SK-N-SH treated with all-trans-retinoic acid at 6 μM for 48 hours (cell line): Measurements from ENCODE around the gene CNEP1R1.

ENCODE experiments used
- ATAC-seq: fragments of 200-7000 bp; cut with Tn5 transposase; 3 replicates; pipeline ENCODE4 v1.9.1; 2020; ENCODE audit warnings: mild to moderate bottlenecking, moderate library complexity
- ARNTL ChIP-seq: fragments of 450-650 bp; formaldehyde crosslinking; IDR thresholded peaks from 2 replicates; pipeline ENCODE4 v1.5.0; 2020; ENCODE audit warnings: low read depth, mild to moderate bottlenecking, moderate library complexity, borderline replicate concordance
- CSDC2 ChIP-seq: fragments of 250-450 bp; sonication (Bioruptor Pico); IDR thresholded peaks from 2 replicates; pipeline ENCODE4 v1.5.0; 2020; ENCODE audit warnings: mild to moderate bottlenecking, moderate library complexity
- ESRRG ChIP-seq: fragments of 250-450 bp; sonication (Bioruptor Pico); IDR thresholded peaks from 2 replicates; pipeline ENCODE4 v1.6.1; 2021; ENCODE audit warnings: mild to moderate bottlenecking
- GLIS3 ChIP-seq: fragments of 250-450 bp; sonication (Bioruptor Pico); IDR thresholded peaks from 2 replicates; pipeline ENCODE4 v1.5.0; 2020; ENCODE audit warnings: mild to moderate bottlenecking, moderate library complexity
- ISL1 ChIP-seq: fragments of 250-450 bp; sonication (Bioruptor Pico); IDR thresholded peaks from 2 replicates; pipeline ENCODE4 v2.1.2; 2022; ENCODE audit warnings: mild to moderate bottlenecking, moderate library complexity
- OSR1 ChIP-seq: fragments of 250-450 bp; sonication (Bioruptor Pico); IDR thresholded peaks from 2 replicates; pipeline ENCODE4 v1.8.0; 2022; ENCODE audit warnings: moderate library complexity, mild to moderate bottlenecking, inconsistent platforms
- PPARA ChIP-seq: fragments of 250-450 bp; sonication (Bioruptor Pico); IDR thresholded peaks from 2 replicates; pipeline ENCODE4 v1.5.0; 2020; ENCODE audit warnings: mild to moderate bottlenecking, borderline replicate concordance
- SNAI2 ChIP-seq: fragments of 250-450 bp; sonication (Bioruptor Pico); IDR thresholded peaks from 2 replicates; pipeline ENCODE4 v1.5.0; 2020; ENCODE audit warnings: mild to moderate bottlenecking, moderate library complexity
- TCF4 ChIP-seq: fragments of 250-450 bp; sonication (Bioruptor Pico); IDR thresholded peaks from 2 replicates; pipeline ENCODE4 v1.8.0; 2021; ENCODE audit warnings: mild to moderate bottlenecking, moderate library complexity, borderline replicate concordance
- TSHZ2 ChIP-seq: fragments of 250-450 bp; sonication (Bioruptor Pico); IDR thresholded peaks from 2 replicates; pipeline ENCODE4 v1.5.0; 2020; ENCODE audit warnings: mild to moderate bottlenecking, moderate library complexity
- ZC3H10 ChIP-seq: fragments of 250-450 bp; sonication (Bioruptor Pico); IDR thresholded peaks from 2 replicates; pipeline ENCODE4 v1.5.1; 2021; ENCODE audit warnings: mild to moderate bottlenecking, moderate library complexity
- ZFP3 ChIP-seq: fragments of 250-450 bp; sonication (Bioruptor Pico); IDR thresholded peaks from 2 replicates; pipeline ENCODE4 v1.5.0; 2020; ENCODE audit warnings: mild to moderate bottlenecking, moderate library complexity
- ZFP30 ChIP-seq: fragments of 450-650 bp; formaldehyde crosslinking; IDR thresholded peaks from 2 replicates; pipeline ENCODE4 v1.5.0; 2022; ENCODE audit warnings: mild to moderate bottlenecking, moderate library complexity
- ZNF565 ChIP-seq: fragments of 450-650 bp; formaldehyde crosslinking; conservative IDR thresholded peaks from 2 replicates; pipeline ENCODE4 v1.5.0; 2020; ENCODE audit warnings: low read depth, mild to moderate bottlenecking, moderate library complexity
- ZNF70 ChIP-seq: fragments of 450-650 bp; formaldehyde crosslinking; IDR thresholded peaks from 2 replicates; pipeline ENCODE4 v1.5.0; 2020; ENCODE audit warnings: mild to moderate bottlenecking, moderate library complexity
- ZNF8 ChIP-seq: fragments of 450-650 bp; formaldehyde crosslinking; IDR thresholded peaks from 2 replicates; pipeline ENCODE4 v1.5.0; 2020; ENCODE audit warnings: mild to moderate bottlenecking, moderate library complexity
- TF ChIP-seq, protein P1 (sequence below): fragments of 250-450 bp; sonication (Bioruptor Pico); IDR thresholded peaks from 2 replicates; pipeline ENCODE4 v1.8.0; 2020; ENCODE audit warnings: mild to moderate bottlenecking, moderate library complexity, borderline replicate concordance
- TF ChIP-seq, protein P2 (sequence below): fragments of 250-450 bp; sonication (Bioruptor Pico); IDR thresholded peaks from 2 replicates; pipeline ENCODE4 v1.5.1; 2020; ENCODE audit warnings: low read depth, mild to moderate bottlenecking, moderate library complexity
- TF ChIP-seq, protein P3 (sequence below): fragments of 250-450 bp; sonication (Bioruptor Pico); IDR thresholded peaks from 2 replicates; pipeline ENCODE4 v1.5.1; 2021; ENCODE audit warnings: mild to moderate bottlenecking, moderate library complexity
- TF ChIP-seq, protein P4 (sequence below): fragments of 250-450 bp; sonication (Bioruptor Pico); IDR thresholded peaks from 2 replicates; pipeline ENCODE4 v1.8.0; 2021; ENCODE audit warnings: low read depth, mild to moderate bottlenecking, moderate library complexity, borderline replicate concordance

CNEP1R1 gene

DNA sequence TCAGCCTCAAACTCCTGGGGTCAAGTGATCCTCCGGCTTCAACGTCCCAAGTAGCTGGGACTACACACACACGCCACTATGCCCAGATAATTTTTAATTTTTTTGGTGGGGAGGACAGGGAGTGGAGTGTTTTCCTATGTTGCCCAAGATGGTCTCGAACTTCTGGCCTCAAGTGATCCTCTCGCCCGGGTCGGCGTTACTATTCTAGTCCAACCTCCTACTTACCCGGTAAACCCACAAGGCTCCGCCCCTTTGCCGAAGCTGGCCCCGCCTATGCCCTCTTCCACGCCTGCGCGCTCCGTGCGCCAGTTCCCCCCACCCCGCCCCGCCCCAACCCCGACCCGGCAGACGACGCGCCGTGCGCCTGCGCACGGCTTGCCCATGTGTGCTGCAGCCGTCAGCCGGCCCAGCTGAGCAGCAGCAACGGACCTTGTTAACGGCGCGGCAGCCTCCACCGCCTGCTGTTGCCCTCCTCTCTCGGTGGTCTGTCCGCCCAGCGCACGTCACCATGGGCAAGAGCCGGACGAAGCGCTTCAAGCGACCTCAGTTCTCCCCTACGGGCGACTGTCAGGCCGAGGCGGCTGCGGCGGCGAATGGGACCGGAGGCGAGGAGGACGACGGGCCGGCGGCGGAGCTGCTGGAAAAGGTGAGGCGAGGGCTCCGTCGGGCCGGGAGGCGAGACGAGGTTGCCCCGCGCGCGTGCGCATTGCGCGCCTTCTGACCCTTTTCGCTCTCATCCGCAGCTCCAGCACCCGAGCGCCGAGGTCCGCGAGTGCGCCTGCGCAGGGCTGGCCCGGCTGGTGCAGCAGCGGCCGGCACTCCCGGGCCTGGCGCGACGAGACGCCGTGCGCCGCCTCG lies 40.8 kb downstream of the CNEP1R1 start, which contains the start of gene HEATR3:
Gene HEATR3, plus strand, starts transcription at position 347 of the 858 bp plus-strand sequence. Its CDS starts 162 bp downstream, at position 509.
- peak; percentile 95 for ATAC-seq

GRCh38 chr16:50066482-50067289 lies 41.7 kb downstream of the CNEP1R1 start:
- no peak for ATAC-seq
- TF ChIP-seq, protein P1, sequence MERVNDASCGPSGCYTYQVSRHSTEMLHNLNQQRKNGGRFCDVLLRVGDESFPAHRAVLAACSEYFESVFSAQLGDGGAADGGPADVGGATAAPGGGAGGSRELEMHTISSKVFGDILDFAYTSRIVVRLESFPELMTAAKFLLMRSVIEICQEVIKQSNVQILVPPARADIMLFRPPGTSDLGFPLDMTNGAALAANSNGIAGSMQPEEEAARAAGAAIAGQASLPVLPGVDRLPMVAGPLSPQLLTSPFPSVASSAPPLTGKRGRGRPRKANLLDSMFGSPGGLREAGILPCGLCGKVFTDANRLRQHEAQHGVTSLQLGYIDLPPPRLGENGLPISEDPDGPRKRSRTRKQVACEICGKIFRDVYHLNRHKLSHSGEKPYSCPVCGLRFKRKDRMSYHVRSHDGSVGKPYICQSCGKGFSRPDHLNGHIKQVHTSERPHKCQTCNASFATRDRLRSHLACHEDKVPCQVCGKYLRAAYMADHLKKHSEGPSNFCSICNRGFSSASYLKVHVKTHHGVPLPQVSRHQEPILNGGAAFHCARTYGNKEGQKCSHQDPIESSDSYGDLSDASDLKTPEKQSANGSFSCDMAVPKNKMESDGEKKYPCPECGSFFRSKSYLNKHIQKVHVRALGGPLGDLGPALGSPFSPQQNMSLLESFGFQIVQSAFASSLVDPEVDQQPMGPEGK (CRISPR knock-in tag): no peak
- TF ChIP-seq GLIS3 (CRISPR knock-in tag): no peak
- TF ChIP-seq ZNF8 (CRISPR knock-in tag): no peak
- no peak for TF ChIP-seq ZFP3

More for the DNA sequence above, 40.8 kb downstream of the CNEP1R1 start, which contains the start of gene HEATR3:
- TF ChIP-seq, protein P2, sequence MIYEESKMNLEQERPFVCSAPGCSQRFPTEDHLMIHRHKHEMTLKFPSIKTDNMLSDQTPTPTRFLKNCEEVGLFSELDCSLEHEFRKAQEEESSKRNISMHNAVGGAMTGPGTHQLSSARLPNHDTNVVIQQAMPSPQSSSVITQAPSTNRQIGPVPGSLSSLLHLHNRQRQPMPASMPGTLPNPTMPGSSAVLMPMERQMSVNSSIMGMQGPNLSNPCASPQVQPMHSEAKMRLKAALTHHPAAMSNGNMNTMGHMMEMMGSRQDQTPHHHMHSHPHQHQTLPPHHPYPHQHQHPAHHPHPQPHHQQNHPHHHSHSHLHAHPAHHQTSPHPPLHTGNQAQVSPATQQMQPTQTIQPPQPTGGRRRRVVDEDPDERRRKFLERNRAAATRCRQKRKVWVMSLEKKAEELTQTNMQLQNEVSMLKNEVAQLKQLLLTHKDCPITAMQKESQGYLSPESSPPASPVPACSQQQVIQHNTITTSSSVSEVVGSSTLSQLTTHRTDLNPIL (CRISPR knock-in tag): no peak
- TF ChIP-seq ESRRG (CRISPR knock-in tag) (no peak), ZFP30 (CRISPR knock-in tag) (no peak), TCF4 (no peak), ARNTL (CRISPR knock-in tag) (no peak), GLIS3 (CRISPR knock-in tag) (no peak), TSHZ2 (peak; percentile 72; the same call in 1 of the 2 replicates), PPARA (CRISPR knock-in tag) (no peak), ZNF70 (CRISPR knock-in tag) (no peak), ZFP3 (peak; percentile 98), ZNF565 (CRISPR knock-in tag) (peak; percentile 53; the same call in 1 of the 2 replicates), ISL1 (CRISPR knock-in tag) (no peak), OSR1 (CRISPR knock-in tag) (no peak), SNAI2 (peak; percentile 91; the same call in 1 of the 2 replicates), ZC3H10 (CRISPR knock-in tag) (no peak), ZNF8 (CRISPR knock-in tag) (0 out of 2 replicates have a peak, but pooled peaks have one; percentile 45), CSDC2 (CRISPR knock-in tag) (0 out of 2 replicates have a peak, but pooled peaks have one; percentile 31)
- TF ChIP-seq, protein P3, sequence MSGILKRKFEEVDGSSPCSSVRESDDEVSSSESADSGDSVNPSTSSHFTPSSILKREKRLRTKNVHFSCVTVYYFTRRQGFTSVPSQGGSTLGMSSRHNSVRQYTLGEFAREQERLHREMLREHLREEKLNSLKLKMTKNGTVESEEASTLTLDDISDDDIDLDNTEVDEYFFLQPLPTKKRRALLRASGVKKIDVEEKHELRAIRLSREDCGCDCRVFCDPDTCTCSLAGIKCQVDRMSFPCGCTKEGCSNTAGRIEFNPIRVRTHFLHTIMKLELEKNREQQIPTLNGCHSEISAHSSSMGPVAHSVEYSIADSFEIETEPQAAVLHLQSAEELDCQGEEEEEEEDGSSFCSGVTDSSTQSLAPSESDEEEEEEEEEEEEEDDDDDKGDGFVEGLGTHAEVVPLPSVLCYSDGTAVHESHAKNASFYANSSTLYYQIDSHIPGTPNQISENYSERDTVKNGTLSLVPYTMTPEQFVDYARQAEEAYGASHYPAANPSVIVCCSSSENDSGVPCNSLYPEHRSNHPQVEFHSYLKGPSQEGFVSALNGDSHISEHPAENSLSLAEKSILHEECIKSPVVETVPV: no peak
- TF ChIP-seq, protein P4, sequence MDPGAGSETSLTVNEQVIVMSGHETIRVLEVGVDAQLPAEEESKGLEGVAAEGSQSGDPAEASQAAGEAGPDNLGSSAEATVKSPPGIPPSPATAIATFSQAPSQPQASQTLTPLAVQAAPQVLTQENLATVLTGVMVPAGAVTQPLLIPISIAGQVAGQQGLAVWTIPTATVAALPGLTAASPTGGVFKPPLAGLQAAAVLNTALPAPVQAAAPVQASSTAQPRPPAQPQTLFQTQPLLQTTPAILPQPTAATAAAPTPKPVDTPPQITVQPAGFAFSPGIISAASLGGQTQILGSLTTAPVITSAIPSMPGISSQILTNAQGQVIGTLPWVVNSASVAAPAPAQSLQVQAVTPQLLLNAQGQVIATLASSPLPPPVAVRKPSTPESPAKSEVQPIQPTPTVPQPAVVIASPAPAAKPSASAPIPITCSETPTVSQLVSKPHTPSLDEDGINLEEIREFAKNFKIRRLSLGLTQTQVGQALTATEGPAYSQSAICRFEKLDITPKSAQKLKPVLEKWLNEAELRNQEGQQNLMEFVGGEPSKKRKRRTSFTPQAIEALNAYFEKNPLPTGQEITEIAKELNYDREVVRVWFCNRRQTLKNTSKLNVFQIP (CRISPR knock-in tag): no peak
- TF ChIP-seq, protein P1 (CRISPR knock-in tag): no peak
